PC-3 (cell line): ENCODE results near the gene CPLX3. TPM values are rescaled to one million over a fixed set of nuclear protein-coding genes. Genes with fewer than 3 reads are reported as not detected.

Source experiments
- ATAC-seq: fragments of 200-7000 bp; cut with Tn5 transposase; 2 replicates; pipeline ENCODE4 v1.9.1; 2020; ENCODE audit warnings: mild to moderate bottlenecking, moderate library complexity
- BruUV-seq: library from RNA; stranded (reverse); fragments of 400-500 nt; replicated peaks from 2 replicates; lab custom pipeline; 2021; lab: Mats Ljungman, UMichigan
- CTCF ChIA-PET: fragments of 300-600 bp; sonication (Branson Sonifier 250); formaldehyde crosslinking; loops from one replicate; lab custom pipeline; 2022; ENCODE audit warnings: antibody characterized with exemption; lab: Charles Lee
- POLR2A ChIA-PET: fragments of 300-600 bp; sonication (Branson Sonifier 250); formaldehyde crosslinking; loops from one replicate; lab custom pipeline; 2022; ENCODE audit warnings: antibody characterized with exemption; ENCODE audit not compliant: unreplicated experiment; lab: Charles Lee
- DNase-seq: peaks from one replicate; pipeline ENCODE4 v3.0.0-alpha.2; 2015
- H2AFZ ChIP-seq: fragments of 300-600 bp; sonication (generic); 2 replicates; pipeline ENCODE4 v1.6.0; 2016; ENCODE audit warnings: antibody characterized with exemption, low read length
- H3F3A ChIP-seq: fragments of 300-600 bp; sonication (generic); one replicate; pipeline ENCODE4 v1.6.0; 2017; ENCODE audit warnings: antibody characterized with exemption, low read length, control low read depth, mild to moderate bottlenecking; ENCODE audit not compliant: unreplicated experiment
- H3K27ac ChIP-seq: fragments of 300-600 bp; sonication (generic); 2 replicates; pipeline ENCODE4 v1.5.1; 2016; ENCODE audit warnings: mild to moderate bottlenecking, low read length
- H3K27me3 ChIP-seq: fragments of 300-600 bp; sonication (generic); 2 replicates; pipeline ENCODE4 v1.6.1; 2016; ENCODE audit warnings: low read length, mixed read lengths
- H3K36me3 ChIP-seq: fragments of 300-600 bp; sonication (generic); 2 replicates; pipeline ENCODE4 v1.6.1; 2016; ENCODE audit warnings: low read depth, mixed run types, low read length, mixed read lengths
- H3K4me1 ChIP-seq: fragments of 300-600 bp; sonication (generic); 2 replicates; pipeline ENCODE4 v1.5.1; 2016; ENCODE audit warnings: low read length; ENCODE audit not compliant: insufficient read depth
- H3K4me2 ChIP-seq: fragments of 300-600 bp; sonication (generic); 2 replicates; pipeline ENCODE4 v1.6.0; 2016; ENCODE audit warnings: low read length
- H3K4me3 ChIP-seq: fragments of 300-600 bp; sonication (generic); 2 replicates; pipeline ENCODE4 v1.5.1; 2016; ENCODE audit warnings: mild to moderate bottlenecking, low read length, mixed read lengths
- H3K79me2 ChIP-seq: fragments of 300-600 bp; sonication (generic); 2 replicates; pipeline ENCODE4 v1.6.1; 2017; ENCODE audit warnings: low read length, mixed read lengths
- H3K9ac ChIP-seq: fragments of 300-600 bp; sonication (generic); 2 replicates; pipeline ENCODE4 v1.6.0; 2016; ENCODE audit warnings: mild to moderate bottlenecking, low read length
- H3K9me2 ChIP-seq: fragments of 300-600 bp; sonication (generic); replicated peaks from 2 replicates; pipeline ENCODE4 v1.6.1; 2016; ENCODE audit warnings: mixed run types, low read length, mixed read lengths
- H3K9me3 ChIP-seq: fragments of 300-600 bp; sonication (generic); 2 replicates; pipeline ENCODE4 v1.6.1; 2016; ENCODE audit warnings: low read length, mixed read lengths
- H4K20me1 ChIP-seq: fragments of 300-600 bp; sonication (generic); 2 replicates; pipeline ENCODE4 v1.6.1; 2016; ENCODE audit warnings: low read length, mixed read lengths
- CTCF ChIP-seq: fragments of 300-600 bp; sonication (generic); conservative IDR thresholded peaks from 2 replicates; pipeline ENCODE4 v1.5.1; 2017; ENCODE audit warnings: antibody characterized with exemption, low read depth, mild to moderate bottlenecking, low read length
- EZH2 ChIP-seq: fragments of 300-600 bp; sonication (generic); IDR thresholded peaks from one replicate; pipeline ENCODE4 v1.6.1; 2017; ENCODE audit warnings: antibody characterized with exemption, mild to moderate bottlenecking, low read length; ENCODE audit not compliant: unreplicated experiment
- EZH2phosphoT487 ChIP-seq: fragments of 300-600 bp; sonication (generic); IDR thresholded peaks from 2 replicates; pipeline ENCODE4 v1.6.1; 2018; ENCODE audit warnings: mild to moderate bottlenecking, antibody characterized with exemption, low read length, borderline replicate concordance
- intact Hi-C: fragments of 100-400 bp; cut with micrococcal nuclease; formaldehyde crosslinking; loops from 2 replicates; pipeline ENCODE4 v1.9.0; 2023
- total RNA-seq: library from RNA; depleted of rRNA; stranded (reverse); fragments of >200 nt; gene quantifications from 2 replicates; pipeline ENCODE4 v1.2.3, GENCODE V29; 2014

The CPLX3 gene
- total RNA-seq, 1 experiment from 2014 or later: not detected

DNA sequence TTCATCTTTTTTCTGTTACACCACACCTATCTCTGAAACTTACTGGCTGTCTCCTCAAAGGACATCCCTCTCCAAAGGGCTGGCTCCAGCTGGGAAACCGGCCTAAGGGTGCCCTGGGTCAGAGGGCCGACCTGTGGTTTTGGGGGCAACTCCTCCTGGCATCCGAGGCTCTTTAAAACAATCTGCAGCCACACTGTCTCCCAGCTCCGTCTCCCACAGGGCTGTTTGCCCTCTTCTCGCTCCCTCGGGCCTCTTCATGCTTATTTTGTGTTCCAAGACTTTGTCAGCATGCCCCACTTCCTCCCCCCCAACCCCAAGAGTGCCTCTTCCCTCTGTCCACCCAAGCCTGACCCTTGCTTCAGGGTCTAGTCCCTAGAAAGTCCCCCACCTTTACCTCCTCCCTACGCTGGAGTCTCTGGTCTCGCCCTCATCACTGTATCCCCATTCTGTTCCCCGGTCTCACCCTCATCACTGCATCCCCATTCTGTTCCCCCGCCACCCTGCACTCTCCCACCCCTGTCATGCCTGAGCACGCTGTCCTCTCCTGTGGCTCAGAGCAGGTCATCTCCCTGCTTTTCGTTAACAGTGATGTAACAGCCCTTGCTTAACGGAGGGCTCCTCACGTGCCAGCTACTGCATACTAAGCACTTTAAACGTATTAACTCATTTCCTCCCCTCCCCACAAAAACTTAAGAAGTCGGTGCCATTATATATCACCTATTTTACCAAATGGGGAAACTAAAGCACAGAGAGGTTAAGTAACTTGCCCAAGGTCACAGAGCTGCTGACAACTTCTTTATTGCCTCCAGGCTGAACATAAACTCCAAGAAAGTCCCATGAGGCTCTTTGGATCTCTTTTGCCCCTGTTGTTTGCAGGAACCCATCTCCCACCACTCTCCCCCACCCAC lies 45.6 kb upstream of the CPLX3 start:
- Histone ChIP-seq H3K9me3 (no peaks in the 10 kb centered on the region), H3K27ac (no peak overlapping the region), H3K27me3 (no peaks in the 10 kb centered on the region), H3K9me2 (no peaks in the 10 kb centered on the region), H3K4me3 (peak overlapping the region; percentile 78; the same call in 1 of the 2 replicates), H3K9ac (no peak overlapping the region), H3K36me3 (no peaks in the 10 kb centered on the region; the same call in 1 of the 2 replicates), H4K20me1 (no peaks in the 10 kb centered on the region), H2AFZ (peak overlapping the region; percentile 99), H3F3A (no peaks in the 10 kb centered on the region), H3K79me2 (peaks cover 35% of the 10 kb centered on the region), H3K4me2 (peak overlapping the region; percentile 100), H3K4me1 (peaks cover 18% of the 10 kb centered on the region)
- ChIA-PET POLR2A (no interaction called here), CTCF (interaction anchor here (0.8 kb wide), 1 partner anchor 61 kb away, joined by 3 read pairs; no protein-coding TSS in a partner anchor)
- DNase-seq (no peak), ATAC-seq (no peak)
- no peak for TF ChIP-seq EZH2
- intact Hi-C loops: loop anchor here (1.0 kb wide), 1 partner anchor 55 kb away; no protein-coding TSS in a partner anchor
- no TSS peak for BruUV-seq

- Histone ChIP-seq H3K27me3 (no peaks in the 10 kb centered on the region), H3K36me3 (no peaks in the 10 kb centered on the region; the same call in 1 of the 2 replicates), H3K27ac (no peak within 1 kb of the TSS), H3F3A (no peaks in the 10 kb centered on the region), H3K9ac (peak within 1 kb of the TSS; percentile 85), H3K79me2 (peaks cover 42% of the 10 kb centered on the region), H3K9me2 (no peaks in the 10 kb centered on the region), H3K9me3 (no peaks in the 10 kb centered on the region), H3K4me1 (peaks cover 18% of the 10 kb centered on the region), H3K4me2 (peak within 1 kb of the TSS; percentile 100), H4K20me1 (no peaks in the 10 kb centered on the region), H3K4me3 (peak within 1 kb of the TSS; percentile 98), H2AFZ (peak within 1 kb of the TSS; percentile 99)
- no TSS peak for BruUV-seq
- ChIA-PET POLR2A (no interaction called here), CTCF (interaction anchor here (0.8 kb wide), 1 partner anchor 61 kb away, joined by 3 read pairs; no protein-coding TSS in a partner anchor)
- intact Hi-C loops: no loop called here
- peak; percentile 40; the same call in 1 of the 2 replicates for TF ChIP-seq CTCF
- no peak for TF ChIP-seq EZH2phosphoT487
- TF ChIP-seq EZH2: no peak
- ATAC-seq: peak; percentile 79
- DNase-seq: peak; percentile 69
Observed at GRCh38 chr15:74781431-74782258, 44.8 kb upstream of the CPLX3 start, which contains the start of gene CSK. Gene CSK (plus strand): TSS chr15:74782080. CDS start chr15:74798298, 16,218 bp downstream.
